Natural killer cell (primary cell): ENCODE measurements around the gene UBXN2A. TPM values are rescaled to one million over a fixed set of nuclear protein-coding genes. Genes with fewer than 3 reads are reported as not detected.
"Not testable (repeated sequence)": the region's sequence is repeated elsewhere in the genome, so short reads cannot be mapped to it uniquely, and the experiment has no call there.

Source experiments
- ATAC-seq, 3 donors: fragments of 150-1000 bp in 2 of 3; fragments of 200-7000 bp in 1 of 3; cut with Tn5 transposase; 1 replicate in 1 of 3; 2 replicates in 2 of 3; pipeline ENCODE4 v1.10.0; 2021; ENCODE audit warnings: mild to moderate bottlenecking in 2 of 3, moderate library complexity in 2 of 3
- DNase-seq, 2 donors: peaks; one replicate each; pipeline versions ENCODE4 v3.0.0 to v3.0.0-alpha.2; 2013 to 2021; ENCODE audit warnings: mixed read lengths in 1 of 2
- H3K27ac ChIP-seq: one replicate; pipeline ENCODE4 v1.5.1; 2013; ENCODE audit warnings: mild to moderate bottlenecking, low read length
- H3K27me3 ChIP-seq: one replicate; pipeline ENCODE4 v1.6.1; 2013; ENCODE audit warnings: low read length; ENCODE audit not compliant: control insufficient read depth, insufficient read depth
- H3K36me3 ChIP-seq: one replicate; pipeline ENCODE4 v1.6.1; 2013; ENCODE audit warnings: low read length; ENCODE audit not compliant: control insufficient read depth, insufficient read depth
- H3K4me1 ChIP-seq: one replicate; pipeline ENCODE4 v1.6.1; 2013; ENCODE audit warnings: low read length; ENCODE audit not compliant: control insufficient read depth, insufficient read depth
- H3K4me3 ChIP-seq: one replicate; pipeline ENCODE4 v1.5.1; 2013; ENCODE audit warnings: low read length
- H3K9me3 ChIP-seq: one replicate; pipeline ENCODE4 v1.6.1; 2013; ENCODE audit warnings: low read length; ENCODE audit not compliant: control insufficient read depth, insufficient read depth
- H3K27ac Mint-ChIP-seq, 2 donors: one replicate each; pipeline ENCODE4 v1.8.0; 2022; ENCODE audit warnings: mild to moderate bottlenecking in 2 of 2, mixed read lengths in 2 of 2, moderate library complexity in 1 of 2
- H3K27me3 Mint-ChIP-seq, 2 donors: one replicate each; pipeline ENCODE4 v1.8.0; 2022; ENCODE audit warnings: low read depth in 2 of 2, mixed read lengths in 2 of 2
- H3K36me3 Mint-ChIP-seq: one replicate; pipeline ENCODE4 v1.8.0; 2022; ENCODE audit warnings: mixed read lengths
- H3K4me1 Mint-ChIP-seq, 2 donors: one replicate each; pipeline ENCODE4 v1.8.0; 2022; ENCODE audit warnings: mixed read lengths in 2 of 2
- H3K4me3 Mint-ChIP-seq: one replicate; pipeline ENCODE4 v1.8.0; 2022; ENCODE audit warnings: mild to moderate bottlenecking, moderate library complexity, mixed read lengths
- H3K9me3 Mint-ChIP-seq, 2 donors: one replicate each; pipeline ENCODE4 v1.8.0; 2022; ENCODE audit warnings: mixed read lengths in 2 of 2
- WGBS: methylation state at CpG from one replicate; pipeline ENCODE4 v1.1.7; 2013; ENCODE audit warnings: missing lambda C conversion rate; ENCODE audit not compliant: insufficient coverage; 5-methylcytosine and 5-hydroxymethylcytosine counted together
- intact Hi-C: fragments of 100-400 bp; cut with micrococcal nuclease; formaldehyde crosslinking; loops from one replicate; pipeline ENCODE4 v1.14.2; 2022
- total RNA-seq, 4 donors: library from RNA; stranded (reverse); fragments of 120-200 nt in 1 of 4; gene quantifications; one replicate each; pipeline versions ENCODE4 v1.2.3 to v1.2.4, GENCODE V29; 2013 to 2022
- TF ChIP-seq, protein P1 (sequence below): fragments of 200-600 bp; IDR thresholded peaks from one replicate; pipeline ENCODE4 v1.8.0; 2022; ENCODE audit warnings: antibody characterized with exemption

The UBXN2A gene
- total RNA-seq, 3 donors from 2014 or later (not counting 1 experiment from before 2014, with no cell fraction given) = 14.7 to 18.0 (median 16.2) TPM

DNA sequence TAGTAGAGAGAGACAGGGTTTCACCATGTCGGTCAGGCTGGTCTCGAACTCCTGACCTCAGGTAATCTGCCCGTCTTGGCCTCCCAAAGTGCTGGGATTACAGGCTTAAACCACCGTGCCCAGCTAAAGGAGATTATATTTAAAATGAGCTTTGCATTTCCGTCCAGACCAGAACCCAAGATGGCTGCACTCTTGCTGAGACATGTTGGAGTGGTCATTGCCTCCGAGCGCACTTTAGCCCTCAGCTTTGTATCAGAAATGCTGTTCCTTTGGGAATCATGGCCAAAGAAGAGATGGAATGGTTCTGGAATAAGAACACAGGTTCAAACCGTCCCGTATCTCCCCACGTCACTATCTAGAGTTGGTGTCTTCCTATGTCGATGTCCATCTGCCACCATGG is 3.4 kb downstream of the UBXN2A start:
- TF ChIP-seq, protein P1, sequence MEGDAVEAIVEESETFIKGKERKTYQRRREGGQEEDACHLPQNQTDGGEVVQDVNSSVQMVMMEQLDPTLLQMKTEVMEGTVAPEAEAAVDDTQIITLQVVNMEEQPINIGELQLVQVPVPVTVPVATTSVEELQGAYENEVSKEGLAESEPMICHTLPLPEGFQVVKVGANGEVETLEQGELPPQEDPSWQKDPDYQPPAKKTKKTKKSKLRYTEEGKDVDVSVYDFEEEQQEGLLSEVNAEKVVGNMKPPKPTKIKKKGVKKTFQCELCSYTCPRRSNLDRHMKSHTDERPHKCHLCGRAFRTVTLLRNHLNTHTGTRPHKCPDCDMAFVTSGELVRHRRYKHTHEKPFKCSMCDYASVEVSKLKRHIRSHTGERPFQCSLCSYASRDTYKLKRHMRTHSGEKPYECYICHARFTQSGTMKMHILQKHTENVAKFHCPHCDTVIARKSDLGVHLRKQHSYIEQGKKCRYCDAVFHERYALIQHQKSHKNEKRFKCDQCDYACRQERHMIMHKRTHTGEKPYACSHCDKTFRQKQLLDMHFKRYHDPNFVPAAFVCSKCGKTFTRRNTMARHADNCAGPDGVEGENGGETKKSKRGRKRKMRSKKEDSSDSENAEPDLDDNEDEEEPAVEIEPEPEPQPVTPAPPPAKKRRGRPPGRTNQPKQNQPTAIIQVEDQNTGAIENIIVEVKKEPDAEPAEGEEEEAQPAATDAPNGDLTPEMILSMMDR = no peak
- peaks cover 19 to 27% of the 10 kb centered on the region in 2 donors for H3K4me1 Mint-ChIP-seq
- H3K9me3 Mint-ChIP-seq = no peaks in the 10 kb centered on the region
- Histone ChIP-seq H3K4me3 (no peak overlapping the region), H3K9me3 (no peaks in the 10 kb centered on the region), H3K4me1 (peaks cover 8% of the 10 kb centered on the region), H3K27ac (no peak overlapping the region), H3K27me3 (peaks cover 2% of the 10 kb centered on the region), H3K36me3 (no peaks in the 10 kb centered on the region)
- 97% methylated on average over 11 of the region's 11 CpGs for WGBS
- DNase-seq (no peak), ATAC-seq (no peak)
- no peak overlapping the region for H3K27ac Mint-ChIP-seq
- peaks cover 0 to 8% of the 10 kb centered on the region in 2 donors for H3K27me3 Mint-ChIP-seq
- H3K4me3 Mint-ChIP-seq = no peak overlapping the region
- intact Hi-C loops = no loop called here
- no peaks in the 10 kb centered on the region for H3K36me3 Mint-ChIP-seq

GRCh38 chr2:23944527-23944926 is 4.3 kb downstream of the UBXN2A start:
- Mint-ChIP-seq H3K36me3 (no peaks in the 10 kb centered on the region), H3K9me3 (no peaks in the 10 kb centered on the region), H3K27ac (no peak overlapping the region), H3K4me1 (peaks cover 11 to 19% of the 10 kb centered on the region in 2 donors), H3K4me3 (no peak overlapping the region), H3K27me3 (no peaks in the 10 kb centered on the region)
- H3K4me1 ChIP-seq = peaks cover 4% of the 10 kb centered on the region
- H3K9me3 ChIP-seq = no peaks in the 10 kb centered on the region
- no peaks in the 10 kb centered on the region for H3K36me3 ChIP-seq
- no peaks in the 10 kb centered on the region for H3K27me3 ChIP-seq
- H3K4me3 ChIP-seq = no peak overlapping the region
- intact Hi-C loops = no loop called here
- TF ChIP-seq, protein P1 = no peak
- ATAC-seq = no peak
- 92% methylated on average over 1 of the region's 1 CpG for WGBS
- no peak overlapping the region for H3K27ac ChIP-seq
- DNase-seq = no peak

GRCh38 chr2:23944976-23945375 is 4.7 kb downstream of the UBXN2A start:
- H3K27me3 ChIP-seq = no peaks in the 10 kb centered on the region
- no peak for ATAC-seq
- Mint-ChIP-seq H3K4me1 (peaks cover 8 to 15% of the 10 kb centered on the region in 2 donors), H3K36me3 (no peaks in the 10 kb centered on the region), H3K27ac (no peak overlapping the region), H3K9me3 (no peaks in the 10 kb centered on the region), H3K27me3 (no peaks in the 10 kb centered on the region), H3K4me3 (no peak overlapping the region)
- H3K4me1 ChIP-seq = no peaks in the 10 kb centered on the region
- TF ChIP-seq, protein P1 = no peak
- no peaks in the 10 kb centered on the region for H3K36me3 ChIP-seq
- H3K9me3 ChIP-seq = no peaks in the 10 kb centered on the region
- DNase-seq = no peak
- H3K27ac ChIP-seq = no peak overlapping the region
- H3K4me3 ChIP-seq = no peak overlapping the region
- intact Hi-C loops = no loop called here

DNA sequence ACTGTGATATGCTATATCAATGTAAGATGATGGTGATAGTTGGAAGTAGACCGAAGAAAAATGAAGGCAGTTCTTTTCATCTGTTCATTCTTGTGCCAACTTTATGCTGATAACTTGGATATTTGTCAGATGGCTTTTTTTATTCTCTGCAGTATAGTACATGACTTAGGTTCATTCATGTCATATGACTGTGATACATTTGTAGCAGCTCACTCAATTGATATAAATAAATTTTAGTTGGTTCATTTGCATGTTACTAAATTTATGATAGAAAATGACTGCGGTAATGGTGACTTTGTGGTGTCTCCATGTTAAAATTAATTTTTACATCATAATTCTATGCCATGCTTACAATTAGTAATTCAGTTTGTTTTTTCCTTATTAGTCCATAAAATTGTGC is 7.1 kb downstream of the UBXN2A start:
- intact Hi-C loops = no loop called here

DNA sequence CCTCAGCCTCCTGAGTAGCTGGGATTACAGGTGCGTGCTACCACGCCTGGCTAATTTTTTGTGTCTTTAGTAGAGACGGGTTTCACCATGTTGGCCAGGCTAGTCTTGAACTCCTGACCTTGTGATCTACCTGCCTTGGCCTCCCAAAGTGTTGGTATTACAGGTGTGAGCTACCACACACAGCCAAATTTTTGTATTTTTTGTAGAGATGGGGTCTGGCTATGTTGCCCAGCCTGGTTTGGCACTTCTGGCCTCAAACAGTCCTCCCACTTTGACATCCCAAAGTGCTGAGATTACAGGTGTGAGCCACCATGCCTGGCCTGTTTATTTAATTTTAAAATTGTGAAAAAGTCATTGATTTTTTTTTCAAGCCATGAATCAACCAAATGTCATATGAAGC is 12.3 kb downstream of the UBXN2A start:
- H3K9me3 ChIP-seq, H3K36me3 ChIP-seq, H3K4me3 ChIP-seq, H3K4me3 Mint-ChIP-seq, ATAC-seq, H3K4me1 ChIP-seq, H3K27ac Mint-ChIP-seq, H3K27ac ChIP-seq, DNase-seq, H3K4me1 Mint-ChIP-seq, H3K9me3 Mint-ChIP-seq, H3K27me3 Mint-ChIP-seq, H3K27me3 ChIP-seq, H3K36me3 Mint-ChIP-seq, intact Hi-C loops: not testable (repeated sequence)
- WGBS = 98% methylated on average over 3 of the region's 3 CpGs

More for the DNA sequence above, 7.1 kb downstream of the UBXN2A start:
- no peaks in the 10 kb centered on the region for H3K4me1 ChIP-seq
- DNase-seq = no peak
- no peaks in the 10 kb centered on the region for H3K36me3 ChIP-seq
- TF ChIP-seq, protein P1 = no peak
- H3K27ac Mint-ChIP-seq = no peak overlapping the region
- 100% methylated on average over 1 of the region's 2 CpGs for WGBS
- H3K27me3 ChIP-seq = no peaks in the 10 kb centered on the region
- no peak overlapping the region for H3K4me3 Mint-ChIP-seq
- H3K36me3 Mint-ChIP-seq = no peaks in the 10 kb centered on the region
- H3K27me3 Mint-ChIP-seq = no peaks in the 10 kb centered on the region
- no peaks in the 10 kb centered on the region for H3K4me1 Mint-ChIP-seq
- H3K4me3 ChIP-seq = no peak overlapping the region
- H3K27ac ChIP-seq = no peak overlapping the region
- H3K9me3 ChIP-seq = no peaks in the 10 kb centered on the region
- no peaks in the 10 kb centered on the region for H3K9me3 Mint-ChIP-seq
- ATAC-seq = no peak
